ENCODE measurements around the gene PTGFRN.

DNA sequence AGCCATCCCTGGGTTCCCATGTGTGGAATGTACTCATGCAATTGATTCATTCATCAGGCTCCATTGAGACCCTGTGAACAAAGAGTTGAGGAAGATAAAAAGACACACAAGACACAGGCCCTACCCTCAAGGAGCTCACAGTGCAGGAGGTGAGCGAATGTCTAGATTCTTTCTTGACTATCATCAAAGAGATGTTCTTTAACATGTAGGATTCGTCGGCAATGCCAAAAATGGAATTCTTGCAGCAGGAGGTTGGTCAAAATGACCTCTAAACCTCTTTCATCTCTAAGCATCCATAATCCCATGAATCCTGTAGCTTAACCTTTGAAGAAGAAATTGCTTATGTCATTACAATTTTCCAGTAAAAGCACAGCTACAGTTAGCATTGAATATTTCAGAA, 122.5 kb downstream of the PTGFRN start:
- TF ChIP-seq CTCF (IDR thresholded peaks at IDR 0.05) (no peak), ZFX (IDR thresholded peaks at IDR 0.05; ENCODE audit: borderline replicate concordance) (no peak)

All from 22Rv1 (cell line).